ENCODE results near the gene STAT6.

- TF ChIP-seq CTCF (conservative IDR thresholded peaks at IDR 0.05) (no peak), EZH2 (IDR thresholded peaks at IDR 0.05; ENCODE audit: low read depth) (no peak)
Observed at GRCh38 chr12:57096099-57096572, 15.0 kb downstream of the STAT6 start.
